ENCODE measurements around the gene UGGT2.
"Not testable (repeated sequence)": the region's sequence is repeated elsewhere in the genome, so short reads cannot be mapped to it uniquely, and the experiment has no call there.

UGGT2 gene

GRCh38 chr13:96080676-96081075, 27.5 kb upstream of the UGGT2 start:
- no peak overlapping the region for H3K4me3 ChIP-seq (ENCODE audit: low read length)
- TF ChIP-seq ZNF274 (IDR thresholded peaks at IDR 0.05; ENCODE audit: low read depth, low read length) = no peak

DNA sequence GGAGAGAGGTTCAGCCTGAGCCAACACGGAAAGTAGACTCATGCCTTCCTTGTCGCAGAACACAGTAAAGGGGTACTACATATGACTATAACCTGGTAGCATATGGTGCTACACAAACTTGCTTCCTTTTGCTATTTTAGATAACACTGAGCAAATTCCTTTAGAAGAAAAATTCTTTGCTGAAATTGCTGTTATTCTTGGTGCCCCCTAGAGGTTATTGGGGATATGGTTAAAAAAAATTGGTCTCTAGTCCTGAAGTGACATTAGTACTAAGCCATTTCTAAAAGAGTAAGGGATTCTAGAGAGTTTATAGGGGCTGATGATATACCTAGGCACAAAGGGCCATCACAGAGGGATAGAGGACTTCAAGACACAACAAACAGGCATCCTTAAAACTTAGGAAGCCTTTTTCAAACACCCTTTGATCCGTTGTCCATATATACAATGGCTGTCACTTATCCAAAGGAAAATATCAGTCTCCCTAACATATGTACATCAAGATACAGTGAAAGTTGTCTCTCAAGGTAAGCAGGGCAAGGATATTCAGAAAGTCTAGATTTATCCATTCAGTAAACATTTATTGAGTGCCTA, 22.8 kb upstream of the UGGT2 start:
- TF ChIP-seq ZNF274 (IDR thresholded peaks at IDR 0.05; ENCODE audit: low read depth, low read length) = no peak

DNA sequence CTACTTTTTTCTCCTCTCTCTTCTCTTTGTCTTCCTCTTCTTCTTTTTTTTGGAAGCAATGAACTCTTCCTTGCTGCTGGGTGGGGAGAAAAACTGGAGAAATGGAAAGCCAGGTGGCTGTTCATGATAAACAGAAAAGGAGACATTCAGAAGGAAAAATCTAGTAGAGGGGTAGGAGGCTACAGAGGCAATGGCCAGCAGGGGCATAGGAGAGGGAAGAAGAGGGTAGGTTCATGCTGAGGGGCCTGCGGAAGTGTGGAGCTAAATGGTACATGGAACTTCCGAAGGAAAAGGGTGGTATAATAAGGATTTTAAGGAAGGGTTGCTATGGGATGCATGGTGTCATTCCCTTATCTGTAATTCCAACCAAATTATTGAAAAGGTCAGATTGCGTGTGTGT, 19.2 kb upstream of the UGGT2 start:
- TF ChIP-seq ZNF274 (IDR thresholded peaks at IDR 0.05; ENCODE audit: low read depth, low read length) = no peak
- H3K4me3 ChIP-seq (ENCODE audit: low read length) = no peak overlapping the region

More for the DNA sequence above, 22.8 kb upstream of the UGGT2 start:
- no peak overlapping the region for H3K4me3 ChIP-seq (ENCODE audit: low read length)

DNA sequence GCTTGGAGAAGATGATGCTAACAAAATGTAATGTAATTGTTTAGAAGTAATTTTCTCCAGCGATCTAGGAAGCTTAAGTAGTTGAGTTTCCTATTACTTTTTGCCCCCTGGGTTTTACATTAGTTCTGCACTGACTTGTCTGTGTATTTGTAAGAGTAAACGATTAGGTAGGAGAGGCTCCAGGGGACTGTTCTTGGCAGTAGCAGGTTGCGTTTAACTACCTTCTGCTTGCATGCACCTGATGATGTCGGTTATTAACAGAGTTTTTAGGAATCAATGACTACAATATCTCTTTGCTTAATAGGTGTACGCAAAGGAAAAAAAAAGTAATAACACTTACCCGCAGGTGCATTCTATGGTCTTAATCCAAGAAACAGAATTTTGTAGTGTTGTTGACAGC, 18.3 kb upstream of the UGGT2 start:
- TF ChIP-seq ZNF274 (IDR thresholded peaks at IDR 0.05; ENCODE audit: low read depth, low read length) = no peak
- H3K4me3 ChIP-seq (ENCODE audit: low read length) = no peak overlapping the region

GRCh38 chr13:96068729-96069128, 15.5 kb upstream of the UGGT2 start:
- TF ChIP-seq ZNF274 (IDR thresholded peaks at IDR 0.05; ENCODE audit: low read depth, low read length) = no peak
- no peak overlapping the region for H3K4me3 ChIP-seq (ENCODE audit: low read length)

- no peak overlapping the region for H3K4me3 ChIP-seq (ENCODE audit: low read length)
- no peak for TF ChIP-seq ZNF274 (IDR thresholded peaks at IDR 0.05; ENCODE audit: low read depth, low read length)
These were observed 12.6 kb upstream of the UGGT2 start for GRCh38 chr13:96065849-96066248.

DNA sequence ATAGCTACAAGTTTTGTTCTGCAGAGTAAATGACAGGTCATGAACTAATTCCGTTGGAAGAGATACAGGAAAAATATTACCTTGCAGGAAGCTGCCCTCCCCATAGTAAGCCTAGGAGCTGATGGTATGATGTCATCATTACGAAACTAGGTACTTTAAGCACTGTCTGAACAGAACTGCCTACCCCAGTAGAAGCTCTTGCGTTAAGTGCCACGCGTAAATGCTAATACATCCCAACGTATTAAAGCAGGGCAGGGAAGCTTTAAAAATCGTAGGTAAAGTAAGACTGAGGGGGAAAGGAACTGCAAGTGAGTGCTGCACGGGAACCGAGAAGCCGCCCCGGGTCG, 572 bp downstream of the UGGT2 start:
- TF ChIP-seq ZNF274 (IDR thresholded peaks at IDR 0.05; ENCODE audit: low read depth, low read length) = no peak
- peak overlapping the region; percentile 83 for H3K4me3 ChIP-seq (ENCODE audit: low read length)

DNA sequence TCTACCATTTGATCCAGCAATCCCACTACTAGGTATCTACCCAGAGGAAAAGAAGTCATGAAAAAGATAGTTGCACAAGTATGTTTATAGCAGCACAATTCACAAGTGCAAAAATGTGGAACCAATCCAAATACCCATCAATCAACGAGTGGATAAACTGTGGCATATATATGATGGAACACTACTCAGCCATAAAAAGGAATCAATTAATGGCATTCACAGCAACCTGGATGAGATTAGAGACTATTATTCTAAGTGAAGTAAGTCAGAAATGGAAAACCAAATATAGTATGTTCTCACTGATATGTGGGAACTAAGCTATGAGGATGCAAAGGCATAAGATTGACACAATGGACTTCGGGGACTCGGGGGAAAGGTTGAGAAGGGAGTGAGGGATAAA, 1.3 kb downstream of the UGGT2 start:
- H3K4me3 ChIP-seq (ENCODE audit: low read length) = not testable (repeated sequence)

GRCh38 chr13:96051491-96051890, 1.7 kb downstream of the UGGT2 start:
- H3K4me3 ChIP-seq (ENCODE audit: low read length) = not testable (repeated sequence)

DNA sequence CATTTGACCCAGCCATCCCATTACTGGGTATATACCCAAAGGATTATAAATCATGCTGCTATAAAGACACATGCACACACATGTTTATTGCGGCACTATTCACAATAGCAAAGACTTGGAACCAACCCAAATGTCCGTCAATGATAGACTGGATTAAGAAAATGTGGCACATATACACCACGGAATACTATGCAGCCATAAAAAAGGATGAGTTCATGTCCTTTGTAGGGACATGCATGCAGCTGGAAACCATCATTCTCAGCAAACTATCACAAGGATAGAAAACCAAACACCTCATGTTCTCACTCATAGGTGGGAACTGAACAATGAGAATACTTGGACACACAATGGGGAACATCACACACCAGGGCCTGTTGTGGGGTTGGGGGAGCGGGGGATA, 2.2 kb downstream of the UGGT2 start:
- H3K4me3 ChIP-seq (ENCODE audit: low read length) = not testable (repeated sequence)

- not testable (repeated sequence) for H3K4me3 ChIP-seq (ENCODE audit: low read length)
These were observed 6.6 kb downstream of the UGGT2 start for GRCh38 chr13:96046449-96047126.

DNA sequence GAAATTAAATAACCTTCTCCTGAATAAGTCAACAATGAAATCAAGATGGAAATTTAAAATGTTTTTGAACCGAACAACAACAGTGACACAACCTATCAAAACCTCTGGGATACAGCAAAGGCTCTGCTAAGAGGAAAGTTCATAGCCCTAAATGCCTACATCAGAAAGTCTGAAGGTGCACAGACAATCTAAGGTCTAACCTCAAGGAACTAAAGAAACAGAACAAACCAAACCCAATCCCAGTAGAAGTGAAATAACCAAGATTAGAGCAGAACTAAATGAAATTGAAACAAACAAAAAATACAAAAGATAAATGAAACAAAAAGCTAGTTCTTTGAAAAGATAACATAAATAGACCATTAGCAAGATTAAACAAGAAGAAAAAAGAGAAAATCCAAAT, 9.0 kb downstream of the UGGT2 start:
- no peak overlapping the region for H3K4me3 ChIP-seq (ENCODE audit: low read length)
- no peak for TF ChIP-seq ZNF274 (IDR thresholded peaks at IDR 0.05; ENCODE audit: low read depth, low read length)

DNA sequence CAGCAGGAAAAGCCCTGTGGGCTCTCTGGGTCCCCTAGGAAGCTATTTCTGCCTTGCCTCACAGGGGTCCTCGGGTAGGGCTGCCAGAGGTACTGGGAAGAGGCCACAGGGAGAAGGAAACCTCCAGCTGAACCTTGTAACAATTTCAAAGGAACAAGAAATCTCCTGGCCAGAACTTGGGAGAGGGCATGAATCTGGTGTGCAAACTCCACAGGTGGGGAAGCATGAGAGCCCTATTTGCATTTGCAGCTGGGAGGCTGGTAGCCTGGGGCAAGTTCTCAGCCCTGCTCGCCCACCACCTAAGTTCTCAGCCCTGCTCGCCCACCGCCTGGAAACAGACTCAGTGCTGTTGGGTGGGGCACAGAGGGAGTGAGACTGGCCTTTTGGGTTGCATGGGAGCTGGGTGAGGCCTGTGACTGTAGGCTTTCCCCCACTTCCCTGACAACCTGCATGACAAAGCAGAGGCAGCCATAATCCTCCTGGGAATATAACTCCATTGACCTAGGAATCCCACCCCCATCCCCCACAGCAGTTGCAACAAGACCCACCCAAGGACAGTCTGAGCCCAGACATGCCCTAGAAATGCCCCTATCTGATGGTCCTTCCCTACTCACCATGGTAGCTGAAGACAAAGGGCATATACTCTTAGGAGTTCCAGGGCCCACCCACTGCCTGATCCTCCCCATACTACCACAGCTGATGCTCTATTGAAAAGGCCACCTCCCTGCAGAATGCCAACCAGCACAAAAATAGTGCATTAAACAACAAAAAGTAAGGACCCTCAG, 11.7 kb downstream of the UGGT2 start:
- no peak for TF ChIP-seq ZNF274 (IDR thresholded peaks at IDR 0.05; ENCODE audit: low read depth, low read length)
- H3K4me3 ChIP-seq (ENCODE audit: low read length) = no peak overlapping the region

GRCh38 chr13:96036515-96036914, 16.7 kb downstream of the UGGT2 start:
- no peak for TF ChIP-seq ZNF274 (IDR thresholded peaks at IDR 0.05; ENCODE audit: low read depth, low read length)
- H3K4me3 ChIP-seq (ENCODE audit: low read length) = no peak overlapping the region

DNA sequence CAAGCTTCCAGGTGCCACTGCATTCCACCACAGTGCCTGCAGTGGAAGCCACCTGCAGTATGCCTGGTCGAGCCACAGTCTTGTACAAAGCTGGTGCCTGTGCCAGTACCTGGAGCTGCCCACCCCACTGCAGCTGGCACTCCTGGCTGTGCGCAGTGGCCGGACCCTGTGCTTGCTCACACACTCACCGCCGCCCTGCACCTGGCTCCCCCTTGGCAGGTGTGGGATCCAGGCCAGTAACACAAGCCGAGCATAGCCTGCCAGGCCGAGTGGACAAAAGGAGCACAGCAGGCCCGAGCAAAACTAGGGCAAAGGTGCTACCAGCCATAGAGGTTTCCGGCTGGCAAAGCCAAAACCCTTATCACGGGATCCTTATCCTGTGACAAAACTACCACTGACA, 18.5 kb downstream of the UGGT2 start:
- TF ChIP-seq ZNF274 (IDR thresholded peaks at IDR 0.05; ENCODE audit: low read depth, low read length) = no peak
- no peak overlapping the region for H3K4me3 ChIP-seq (ENCODE audit: low read length)
